ENCODE measurements around the gene BANF1.

DNA sequence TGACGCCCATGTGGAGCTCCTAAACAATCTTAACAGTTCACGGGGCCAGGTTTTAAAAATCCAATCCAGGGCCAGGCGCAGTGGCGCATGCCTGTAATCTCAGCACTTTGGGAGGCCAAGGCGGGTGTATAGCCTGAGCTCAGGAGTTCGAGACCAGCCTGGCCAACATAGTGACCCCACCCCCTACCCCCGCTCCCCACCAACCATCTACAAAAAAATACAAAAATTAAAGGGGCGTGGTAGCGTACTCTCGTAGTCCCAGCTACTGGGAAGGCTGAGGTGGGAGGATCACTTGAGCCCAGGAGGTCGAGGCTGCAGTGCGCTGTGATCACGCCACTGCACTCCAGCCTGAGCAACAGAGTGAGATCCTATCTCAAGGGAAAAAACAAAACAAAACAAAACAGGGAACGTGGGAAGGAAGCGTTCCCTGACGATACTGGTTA is 41.5 kb upstream of the BANF1 start:
- TF ChIP-seq, protein P1, sequence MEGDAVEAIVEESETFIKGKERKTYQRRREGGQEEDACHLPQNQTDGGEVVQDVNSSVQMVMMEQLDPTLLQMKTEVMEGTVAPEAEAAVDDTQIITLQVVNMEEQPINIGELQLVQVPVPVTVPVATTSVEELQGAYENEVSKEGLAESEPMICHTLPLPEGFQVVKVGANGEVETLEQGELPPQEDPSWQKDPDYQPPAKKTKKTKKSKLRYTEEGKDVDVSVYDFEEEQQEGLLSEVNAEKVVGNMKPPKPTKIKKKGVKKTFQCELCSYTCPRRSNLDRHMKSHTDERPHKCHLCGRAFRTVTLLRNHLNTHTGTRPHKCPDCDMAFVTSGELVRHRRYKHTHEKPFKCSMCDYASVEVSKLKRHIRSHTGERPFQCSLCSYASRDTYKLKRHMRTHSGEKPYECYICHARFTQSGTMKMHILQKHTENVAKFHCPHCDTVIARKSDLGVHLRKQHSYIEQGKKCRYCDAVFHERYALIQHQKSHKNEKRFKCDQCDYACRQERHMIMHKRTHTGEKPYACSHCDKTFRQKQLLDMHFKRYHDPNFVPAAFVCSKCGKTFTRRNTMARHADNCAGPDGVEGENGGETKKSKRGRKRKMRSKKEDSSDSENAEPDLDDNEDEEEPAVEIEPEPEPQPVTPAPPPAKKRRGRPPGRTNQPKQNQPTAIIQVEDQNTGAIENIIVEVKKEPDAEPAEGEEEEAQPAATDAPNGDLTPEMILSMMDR (IDR thresholded peaks at IDR 0.05): no peak
- no peak for TF ChIP-seq POLR2A (IDR thresholded peaks at IDR 0.05)
